Effector CD8-positive, alpha-beta T cell (primary cell): ENCODE data around the gene MINDY3.
"Not testable (repeated sequence)": the region's sequence is repeated elsewhere in the genome, so short reads cannot be mapped to it uniquely, and the experiment has no call there.

Experiments
- DNase-seq: peaks from one replicate; lab custom pipeline; 2025; lab: John Stamatoyannopoulos, UW

MINDY3 gene

DNA sequence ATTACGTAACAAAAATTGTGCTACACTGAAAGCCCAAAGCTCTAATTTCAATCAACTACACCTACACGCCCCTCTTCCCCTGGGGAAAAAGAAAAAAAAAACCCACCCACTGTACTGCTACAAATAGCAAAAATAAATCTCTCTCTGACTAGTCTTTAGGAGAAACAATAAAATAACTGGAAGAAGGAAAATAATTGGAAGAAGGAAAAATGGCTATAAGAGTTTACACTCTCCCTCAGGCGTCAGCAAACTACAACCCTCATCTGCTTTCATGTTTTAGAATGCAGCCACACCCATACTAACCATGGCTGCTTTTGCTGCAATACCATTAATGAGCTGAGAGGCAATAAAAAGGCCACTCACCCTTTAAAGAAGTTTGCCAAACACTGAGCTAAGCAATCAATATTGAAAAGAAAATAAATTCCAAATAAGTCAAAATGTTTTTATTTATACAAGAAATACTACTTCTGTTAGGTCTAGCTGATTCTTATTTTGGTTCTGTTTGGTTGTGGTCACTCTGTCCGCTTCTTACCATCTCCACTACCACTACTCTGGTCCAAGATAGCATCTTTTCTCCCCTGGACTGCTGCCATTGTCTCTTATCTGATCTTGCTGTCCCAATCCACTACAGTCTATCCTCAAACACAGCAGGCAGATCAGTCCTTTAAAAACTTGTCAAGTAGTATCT is 3.8 kb downstream of the MINDY3 start:
- no peak for DNase-seq

DNA sequence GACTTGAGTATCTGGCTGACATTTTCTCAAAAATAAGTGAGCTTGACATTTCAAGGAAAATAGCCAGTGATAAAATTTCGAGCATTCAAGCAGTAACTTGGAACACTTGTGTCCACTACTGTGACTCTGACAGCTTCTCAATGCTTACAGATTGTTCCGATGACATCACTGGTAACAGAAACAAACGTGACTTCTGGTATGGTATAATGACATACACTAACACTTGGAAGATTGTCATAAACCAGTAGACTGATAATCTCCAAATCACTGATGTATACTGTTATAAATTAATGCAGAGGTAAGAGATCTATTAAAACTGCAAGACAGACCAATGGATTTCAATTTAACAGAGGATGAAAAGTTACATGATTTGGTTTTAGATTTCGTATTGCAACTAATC is 6.5 kb downstream of the MINDY3 start:
- no peak for DNase-seq

DNA sequence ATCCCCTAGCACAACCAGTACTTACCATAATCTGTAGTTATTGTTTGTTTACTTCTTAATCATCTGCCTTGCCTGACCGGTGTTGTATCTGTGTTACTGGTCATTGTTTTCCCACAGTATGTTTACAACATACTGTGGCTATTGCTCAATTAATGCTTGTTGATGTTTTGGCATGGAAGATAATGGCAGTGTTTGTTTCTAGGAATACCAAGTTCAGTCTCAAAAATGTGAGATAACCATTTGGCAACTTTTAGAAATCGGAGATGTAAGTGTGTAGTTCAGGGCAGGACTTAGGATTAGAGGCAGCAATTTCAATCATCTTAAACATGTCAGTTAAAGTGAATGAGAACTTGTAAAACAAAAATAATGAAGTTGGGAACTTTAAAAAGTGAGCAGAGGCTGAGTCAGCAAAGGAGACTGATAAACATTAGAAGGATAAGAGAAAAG is 8.2 kb downstream of the MINDY3 start:
- DNase-seq, result no peak

DNA sequence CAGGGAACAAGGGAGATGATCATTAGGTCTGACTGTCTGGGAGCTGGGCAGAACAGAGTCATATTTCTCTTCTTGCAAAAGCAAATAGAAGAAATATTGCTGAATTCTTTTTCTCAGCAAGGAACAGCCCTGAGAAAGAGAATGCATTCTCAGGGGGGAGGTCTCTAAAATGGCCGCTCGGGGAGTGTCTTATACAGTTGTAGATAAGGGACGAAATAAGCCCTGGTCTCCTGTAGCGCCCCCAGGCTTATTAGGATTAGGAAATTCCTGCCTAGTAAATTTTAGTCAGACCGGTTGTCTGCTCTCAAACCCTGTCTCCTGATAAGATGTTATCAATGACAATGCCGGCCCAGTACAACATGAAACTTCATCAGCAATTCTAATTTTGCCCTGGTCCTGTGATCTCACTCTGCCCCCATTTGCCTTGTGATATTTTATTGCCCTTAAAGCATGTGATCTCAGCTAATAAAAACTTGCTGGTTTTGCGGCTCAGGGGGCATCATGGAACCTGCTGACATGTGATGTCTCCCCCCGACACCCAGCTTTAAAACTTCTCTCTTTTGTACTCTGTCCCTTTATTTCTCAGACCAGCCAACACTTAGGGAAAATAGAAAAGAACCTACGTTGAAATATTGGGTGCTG is 9.8 kb downstream of the MINDY3 start:
- not testable (repeated sequence) for DNase-seq

DNA sequence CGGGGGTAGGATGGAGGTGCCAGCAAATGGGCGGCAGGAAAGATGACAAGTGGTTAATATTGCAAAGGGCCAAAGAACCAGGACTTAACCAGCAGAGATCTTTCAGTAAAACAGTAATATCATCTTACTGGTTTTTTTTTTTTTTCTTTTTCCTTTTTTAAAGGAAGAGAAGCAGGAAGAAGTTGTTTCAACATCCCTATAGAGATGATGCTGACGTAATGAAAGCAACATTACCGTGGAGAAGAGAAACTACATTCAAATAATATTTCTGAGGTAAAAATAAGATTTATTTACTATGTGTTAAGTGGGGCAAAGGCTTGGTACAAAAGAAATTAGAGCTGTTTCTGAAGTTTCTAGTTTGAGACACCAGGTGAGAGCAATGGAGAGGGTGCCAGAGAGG is 11.0 kb downstream of the MINDY3 start:
- no peak for DNase-seq

DNA sequence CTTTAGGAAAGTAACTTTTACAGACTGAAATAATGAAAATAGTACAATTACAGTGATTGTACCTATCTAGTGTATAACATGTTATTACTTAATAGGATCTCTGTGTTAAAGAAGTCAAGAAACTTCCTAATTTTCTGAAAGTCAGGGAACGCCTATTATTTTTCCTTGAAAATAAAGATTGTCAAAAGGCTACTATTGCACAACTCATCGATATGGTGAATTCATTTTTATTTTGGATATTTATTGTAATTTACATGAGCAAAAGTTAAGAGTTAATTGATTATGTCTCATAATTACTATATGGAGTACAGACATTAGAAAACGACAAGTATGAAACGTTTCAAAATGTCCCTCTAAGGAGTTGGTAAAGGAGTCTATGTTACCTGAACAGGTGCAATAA is 12.8 kb downstream of the MINDY3 start:
- no peak for DNase-seq

DNA sequence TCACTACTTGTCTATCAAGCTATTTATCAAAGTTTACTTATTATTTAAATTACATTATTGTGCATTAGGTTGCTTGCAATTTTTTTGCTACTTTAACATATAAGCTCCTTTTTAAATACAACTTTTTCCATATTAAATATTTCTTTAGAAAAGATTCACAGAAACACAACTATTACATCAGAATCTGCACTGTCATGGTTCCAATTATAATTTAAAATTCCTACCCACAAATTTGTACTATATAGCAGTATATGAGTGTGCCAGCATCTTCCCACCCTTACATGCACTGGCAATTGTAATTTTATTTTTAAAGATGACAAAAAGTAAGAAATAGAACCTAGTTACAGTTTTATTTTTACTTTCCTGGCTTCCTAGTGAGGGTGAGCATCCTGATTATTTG is 15.8 kb downstream of the MINDY3 start:
- DNase-seq, result no peak

DNA sequence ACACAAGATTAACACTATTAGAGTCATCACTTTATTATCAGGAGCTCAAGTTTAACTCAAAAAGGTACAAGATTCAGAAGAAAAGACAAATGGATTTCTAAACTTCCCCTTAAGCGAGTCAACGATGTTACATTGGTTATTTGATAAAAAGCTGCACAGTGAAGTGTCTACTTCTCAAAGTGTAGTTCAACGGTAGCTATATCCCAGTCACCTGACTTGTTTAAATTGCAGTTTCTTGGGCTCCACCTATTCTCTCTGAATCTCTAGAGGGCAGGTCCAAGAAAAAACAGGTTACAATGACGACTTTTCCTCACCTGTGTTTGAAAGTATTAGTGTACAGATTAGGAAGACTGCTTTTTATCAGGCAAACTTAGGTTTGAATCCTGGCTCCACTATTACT is 16.6 kb downstream of the MINDY3 start:
- no peak for DNase-seq

DNA sequence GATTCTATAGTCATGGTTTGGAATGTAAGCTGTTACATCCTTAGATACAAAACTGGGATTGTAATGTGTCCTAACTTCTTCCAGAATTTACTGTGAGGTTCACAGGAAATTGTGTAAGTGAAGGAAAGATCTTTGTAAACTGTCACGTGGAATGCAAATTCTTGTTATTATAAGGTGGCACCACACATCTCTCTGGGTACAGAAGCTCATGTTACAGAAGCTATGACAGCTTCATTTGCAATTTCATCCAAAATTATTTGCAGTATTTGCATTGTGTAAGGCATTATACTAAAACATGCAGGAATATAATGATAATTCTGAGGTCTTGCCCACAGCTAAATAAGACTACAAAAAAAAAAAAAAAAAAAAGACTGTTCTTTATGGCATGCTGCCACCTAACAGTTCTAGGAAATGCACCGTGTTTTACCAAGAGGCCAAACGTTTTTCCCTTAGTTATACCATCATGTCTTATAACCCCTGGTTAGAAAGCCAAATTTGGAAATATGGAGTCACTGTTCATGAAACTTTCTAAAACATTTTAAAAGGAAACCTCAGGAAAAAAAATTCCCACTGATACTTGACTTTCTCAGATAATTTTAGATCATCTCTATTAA is 17.6 kb downstream of the MINDY3 start:
- DNase-seq, result no peak

DNA sequence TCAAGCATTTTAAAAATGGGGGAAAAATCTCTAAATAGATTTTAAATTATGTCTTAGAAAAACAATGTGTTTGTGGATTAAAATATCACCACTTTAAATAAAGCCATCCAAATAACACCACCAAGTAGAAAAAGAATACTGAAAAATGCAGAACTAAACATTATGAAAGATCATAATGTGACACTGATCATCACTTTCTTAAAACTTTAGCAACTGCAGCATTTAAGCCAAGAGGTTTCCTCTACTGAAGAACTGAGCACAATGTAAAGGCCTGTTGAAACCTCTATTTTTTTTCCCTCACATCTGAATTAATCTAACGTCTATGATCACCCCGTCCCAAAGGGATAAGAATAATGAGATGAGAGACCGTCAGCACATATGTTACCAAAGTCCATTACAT is 18.6 kb downstream of the MINDY3 start:
- no peak for DNase-seq

DNA sequence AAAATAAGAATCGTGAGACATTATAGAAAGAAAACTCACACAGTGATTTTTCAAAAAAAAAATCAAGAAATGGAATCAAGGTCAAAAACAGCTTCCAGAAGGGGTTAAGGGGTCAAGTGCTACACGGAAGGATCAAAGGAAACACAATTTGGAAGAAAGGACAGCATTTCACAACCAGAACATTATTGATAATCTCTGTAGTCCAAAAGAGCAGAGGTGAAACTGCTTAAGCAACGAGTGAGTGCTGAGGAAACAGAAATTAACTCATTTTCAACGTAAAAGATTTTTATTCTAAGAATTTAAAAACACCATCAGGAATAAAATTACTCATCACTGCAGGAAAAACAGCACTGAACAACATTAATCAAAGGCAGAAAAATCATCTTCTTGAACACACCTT is 23.5 kb downstream of the MINDY3 start:
- DNase-seq, result no peak

DNA sequence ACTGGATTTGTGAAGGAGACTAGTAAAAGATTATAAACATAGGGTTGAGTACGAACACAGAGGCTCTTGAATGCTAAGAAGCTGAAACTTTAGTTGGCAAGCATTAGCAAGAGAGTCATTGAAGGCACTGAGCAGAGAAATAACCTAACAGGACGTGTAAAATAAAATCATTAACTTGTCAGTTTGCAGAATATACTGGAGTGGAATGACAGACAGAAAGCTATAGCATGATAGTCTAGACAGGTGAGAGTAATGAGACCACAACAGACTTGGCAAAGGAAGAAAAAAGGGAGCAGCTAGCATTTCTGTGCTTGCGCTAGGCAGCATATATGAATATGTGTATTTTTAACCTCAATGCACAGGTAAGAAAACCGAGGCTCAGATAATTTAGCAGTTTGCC is 30.8 kb downstream of the MINDY3 start:
- no peak for DNase-seq

DNA sequence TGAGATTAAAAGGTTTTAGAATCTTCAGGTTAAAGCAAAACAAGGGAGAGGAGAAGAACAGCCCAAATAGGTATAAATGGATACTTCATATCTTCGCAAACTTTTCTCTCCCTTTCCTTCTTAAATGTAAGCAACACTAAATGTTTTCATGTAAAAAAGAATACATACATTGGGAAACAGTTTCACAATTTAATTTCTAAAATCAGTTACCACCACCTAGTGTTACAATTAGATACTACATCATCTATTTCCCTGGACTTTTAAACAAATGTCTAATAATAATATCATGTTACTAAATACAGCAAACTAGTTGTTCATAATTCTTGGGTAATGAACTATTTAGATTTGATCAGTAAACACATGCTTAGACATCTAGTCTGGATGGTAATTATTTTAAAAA is 35.8 kb downstream of the MINDY3 start:
- no peak for DNase-seq

DNA sequence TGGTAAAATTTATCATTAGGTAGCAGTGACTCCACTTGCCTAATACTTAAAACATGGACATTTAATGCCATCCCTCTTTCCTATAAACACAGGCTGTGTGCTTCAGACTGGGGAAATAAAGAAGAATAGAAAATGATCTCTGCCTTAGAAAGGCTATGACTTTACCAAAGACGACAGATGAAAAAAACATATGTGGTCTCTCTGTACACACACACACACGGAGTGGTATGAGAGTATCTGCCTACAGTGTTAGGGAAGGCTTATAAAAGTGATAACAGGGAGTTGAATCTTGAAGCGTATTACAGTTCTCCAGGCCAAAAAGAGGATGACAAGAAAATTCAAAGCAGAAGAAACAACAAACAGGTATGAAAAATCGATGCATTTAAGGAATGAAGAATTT is 38.2 kb downstream of the MINDY3 start:
- DNase-seq, result no peak

DNA sequence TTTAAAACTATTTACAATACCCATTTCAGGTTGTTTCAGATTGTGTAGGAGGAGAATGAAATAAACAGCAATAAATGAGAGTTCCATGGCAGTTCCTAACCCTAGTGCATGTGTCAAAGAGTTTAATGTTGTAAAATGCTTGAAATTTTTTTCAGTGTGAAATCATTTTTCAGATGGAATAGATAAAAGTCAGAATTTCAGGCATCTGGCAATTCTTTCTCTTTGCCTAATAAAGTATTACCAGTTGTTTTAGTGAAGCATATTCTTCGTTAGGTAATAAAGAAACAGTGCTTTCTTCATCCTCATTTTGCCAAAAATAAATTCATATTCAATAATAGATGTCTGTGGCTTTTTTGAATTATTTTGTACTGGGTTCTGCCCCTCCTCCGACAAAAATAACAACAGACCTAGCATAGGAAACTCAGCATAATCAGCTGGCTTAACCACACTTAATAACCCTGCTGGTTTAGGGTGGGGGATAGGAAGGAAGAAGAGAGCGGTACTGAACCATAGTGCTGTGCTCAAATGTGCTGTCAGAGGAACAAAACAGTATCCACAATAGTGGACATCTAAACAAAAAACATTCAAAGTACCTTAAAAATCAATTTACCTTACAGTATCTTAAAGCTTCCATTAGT is 39.1 kb downstream of the MINDY3 start:
- no peak for DNase-seq

DNA sequence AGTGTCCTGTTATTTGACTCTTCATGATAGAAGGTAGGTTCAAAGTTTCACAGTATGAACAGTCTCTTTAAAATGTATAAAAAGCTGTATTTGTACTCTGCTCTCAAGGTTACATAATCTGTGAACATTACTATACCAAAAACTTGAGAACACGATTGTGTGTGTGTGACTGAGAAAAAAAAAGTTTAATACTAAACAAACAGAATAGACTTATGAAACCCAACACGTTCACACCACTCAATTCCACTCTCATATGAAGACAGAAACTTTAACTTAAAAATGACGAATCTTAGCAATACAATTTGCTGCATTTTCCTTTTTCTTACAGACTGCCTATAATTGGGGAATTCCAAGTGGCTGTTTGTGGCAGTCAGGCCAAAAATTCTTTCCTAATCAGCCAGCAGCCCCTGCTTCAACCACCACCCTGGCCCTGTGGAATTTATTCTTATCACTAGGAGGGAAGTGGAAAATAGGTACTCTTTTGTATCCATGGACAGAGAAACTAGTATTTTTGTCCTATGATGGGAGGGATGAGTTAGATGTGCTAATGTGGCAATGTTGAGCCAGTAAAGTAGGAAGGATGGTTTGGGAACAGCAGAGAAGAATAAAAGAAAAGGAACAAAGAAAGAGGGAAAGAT is 42.8 kb downstream of the MINDY3 start:
- DNase-seq, result no peak

DNA sequence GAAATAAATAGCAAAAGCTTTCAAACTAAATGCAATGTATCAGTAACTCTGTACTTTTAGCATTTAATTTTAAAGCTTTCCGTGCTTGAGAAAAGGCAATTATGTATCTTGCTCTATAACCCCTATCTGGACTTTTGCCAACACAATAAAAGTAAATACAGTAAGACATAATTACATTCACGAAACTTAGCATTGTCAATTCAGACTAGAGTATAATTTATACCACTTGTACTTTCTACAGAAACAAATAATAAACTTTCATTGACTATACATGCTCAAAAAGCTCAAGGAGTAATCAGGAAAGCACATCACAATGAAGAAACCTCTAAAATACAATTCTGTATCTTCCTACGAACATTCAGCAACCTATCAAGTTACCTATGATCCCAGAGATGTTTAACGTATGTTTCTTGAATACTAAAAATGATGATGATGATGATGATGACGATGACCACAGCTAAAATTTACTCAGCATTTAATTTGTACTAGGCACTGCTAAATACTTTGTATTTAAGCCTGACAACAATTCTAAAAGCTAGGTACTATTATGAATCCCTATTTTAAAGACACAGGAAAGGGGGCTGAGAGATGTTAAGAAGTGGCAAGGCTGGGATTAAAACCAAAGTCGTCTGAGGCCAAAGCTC is 44.9 kb downstream of the MINDY3 start:
- DNase-seq, result no peak

DNA sequence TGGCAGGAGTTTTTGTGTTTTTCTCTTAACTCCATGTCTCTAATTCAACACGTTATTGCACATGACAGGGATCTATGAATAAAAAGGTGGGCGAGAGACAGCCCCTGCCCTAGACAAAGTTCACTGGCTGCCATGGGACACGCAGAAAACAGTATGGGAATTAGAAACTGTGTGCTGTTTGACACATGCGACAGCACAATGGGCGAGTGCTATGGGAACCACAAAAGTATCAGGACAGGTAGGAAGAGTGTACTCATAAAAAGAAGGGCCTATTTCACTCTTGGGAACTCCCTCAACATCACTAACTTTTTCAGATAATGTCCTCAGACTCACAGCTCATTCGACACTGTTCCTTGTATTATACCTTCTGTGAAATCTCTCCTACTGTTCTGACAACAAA is 45.7 kb downstream of the MINDY3 start:
- no peak for DNase-seq

DNA sequence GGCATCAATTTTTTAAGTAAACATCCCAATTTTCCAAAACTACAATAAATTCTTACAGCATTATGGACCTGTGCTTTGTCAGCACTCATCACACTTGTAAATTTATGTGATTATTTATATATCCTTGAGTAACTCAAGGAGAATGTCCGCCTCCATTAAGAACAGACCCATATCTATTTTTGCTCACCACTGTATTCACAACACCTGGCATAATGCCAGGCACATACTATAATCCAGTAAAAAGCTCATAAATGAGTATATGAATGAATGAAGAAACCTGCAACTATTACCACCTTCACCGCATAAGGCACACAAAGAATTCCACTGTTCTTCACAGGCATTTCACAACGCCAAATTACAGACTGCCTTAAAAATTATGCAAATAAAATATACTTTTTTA is 46.9 kb downstream of the MINDY3 start:
- no peak for DNase-seq

DNA sequence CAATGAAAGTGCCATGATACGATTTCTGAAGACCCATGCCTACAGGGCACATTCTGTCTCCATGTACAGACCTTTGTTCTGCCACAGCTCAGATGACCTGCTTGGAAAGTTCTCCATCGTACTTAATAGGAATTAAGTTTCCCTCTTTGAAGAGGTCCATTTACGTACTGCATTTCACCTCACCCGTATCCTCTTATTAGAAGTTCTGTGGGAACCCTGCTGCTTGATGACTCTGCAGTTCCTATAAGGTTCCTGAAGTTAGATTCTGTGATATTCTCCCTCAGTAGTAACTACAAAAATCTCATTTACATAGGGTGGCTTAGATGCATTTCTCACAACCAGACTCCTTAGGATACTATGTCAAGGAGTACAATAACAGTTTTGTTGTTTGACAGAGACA is 50.9 kb downstream of the MINDY3 start:
- no peak for DNase-seq

DNA sequence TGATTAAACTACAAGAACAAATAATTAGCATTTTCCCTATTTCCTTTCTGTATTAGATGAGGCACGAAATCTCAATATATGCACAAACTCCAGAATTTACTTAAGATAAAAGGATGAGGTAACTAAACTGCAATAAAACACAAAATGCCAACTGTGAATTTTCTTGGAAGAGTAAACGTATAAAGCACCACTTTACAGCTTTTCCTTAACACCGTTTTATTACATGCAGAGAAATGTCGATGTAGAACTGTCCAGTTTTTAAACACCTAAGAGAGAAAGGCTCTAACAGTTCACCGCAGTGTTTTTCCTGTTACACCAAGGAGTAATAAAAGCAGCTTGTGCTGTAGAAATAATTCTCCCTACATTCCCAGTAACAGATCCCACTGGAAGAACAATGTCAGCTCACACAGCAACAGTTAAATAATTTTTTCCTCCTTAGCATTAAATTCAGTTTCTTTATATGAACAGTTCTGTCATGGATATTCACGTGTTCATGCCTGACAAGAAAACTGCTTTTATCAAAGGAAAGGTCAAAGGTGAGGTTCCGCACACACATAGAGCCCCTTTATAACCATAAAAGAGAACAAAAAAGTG is 52.0 kb downstream of the MINDY3 start:
- no peak for DNase-seq
